GM12878 (cell line): ENCODE measurements around the gene FUS. TPM values are rescaled to one million over a fixed set of nuclear protein-coding genes. Genes with fewer than 3 reads are reported as not detected.

Source experiments
- ATAC-seq: fragments of 200-7000 bp; cut with Tn5 transposase; 3 replicates; pipeline ENCODE4 v1.9.1; 2020; ENCODE audit warnings: mild to moderate bottlenecking, moderate library complexity
- BruUV-seq: library from RNA; stranded (reverse); fragments of 400-500 nt; replicated peaks from 2 replicates; lab custom pipeline; 2021; lab: Mats Ljungman, UMichigan
- CTCF ChIA-PET: fragments of 300-600 bp; sonication (Branson Sonifier 250); formaldehyde crosslinking; extraction: SDS; loops from one replicate; lab custom pipeline; 2021; ENCODE audit warnings: inconsistent platforms; lab: Yijun Ruan, JAX
- POLR2A ChIA-PET: fragments of 350-600 bp; formaldehyde crosslinking; extraction: SDS; loops from one replicate; lab custom pipeline; 2021; ENCODE audit warnings: inconsistent platforms; lab: Charles Lee
- RAD21 ChIA-PET: fragments of 300-600 bp; sonication (Branson Sonifier 250); formaldehyde crosslinking; loops from one replicate; lab custom pipeline; 2023; ENCODE audit warnings: antibody characterized with exemption; ENCODE audit not compliant: unreplicated experiment; lab: Charles Lee
- SMC1A ChIA-PET: fragments of 300-600 bp; sonication (Branson Sonifier 250); formaldehyde crosslinking; loops from one replicate; lab custom pipeline; 2023; ENCODE audit not compliant: unreplicated experiment, uncharacterized antibody; lab: Charles Lee
- DNase-seq: peaks from one replicate; pipeline ENCODE4 v3.0.0-alpha.2; 2011; ENCODE audit warnings: low read depth, low spot score
- FAIRE-seq: peaks from 3 replicates; lab custom pipeline; 2011; peaks lifted over from hg19 to GRCh38; lab: Jason Lieb, UNC
- H2AFZ ChIP-seq: 2 replicates; pipeline ENCODE4 v1.6.0; 2011; ENCODE audit warnings: low read depth, low read length, control low read depth; ENCODE audit not compliant: control insufficient read depth
- H3K27ac ChIP-seq: 2 replicates; pipeline ENCODE4 v1.5.1; 2011; ENCODE audit warnings: control low read depth; ENCODE audit not compliant: control insufficient read depth, insufficient read depth
- H3K27me3 ChIP-seq, 2 experiments: replicated peaks in 1 of 2; 2 replicates each; pipeline versions ENCODE4 v1.6.0 to v1.6.1; 2011; ENCODE audit warnings: low read length in 1 of 2; ENCODE audit not compliant: control insufficient read depth in 2 of 2, insufficient read depth in 2 of 2
- H3K36me3 ChIP-seq, 2 experiments: 2 replicates each; pipeline ENCODE4 v1.5.1; 2011; ENCODE audit warnings: low read length in 1 of 2; ENCODE audit not compliant: control insufficient read depth in 2 of 2, insufficient read depth in 2 of 2
- H3K4me1 ChIP-seq: 2 replicates; pipeline ENCODE4 v1.6.1; 2011; ENCODE audit warnings: mild to moderate bottlenecking, low read length, moderate library complexity, mixed read lengths; ENCODE audit not compliant: control insufficient read depth, insufficient read depth
- H3K4me2 ChIP-seq: 2 replicates; pipeline ENCODE4 v1.6.0; 2011; ENCODE audit warnings: control low read depth; ENCODE audit not compliant: control insufficient read depth, insufficient read depth
- H3K4me3 ChIP-seq: fragments of 200-600 bp; sonication (generic); 2 replicates; pipeline ENCODE4 v1.5.1; 2016
- H3K79me2 ChIP-seq: 2 replicates; pipeline ENCODE4 v1.6.0; 2011; ENCODE audit warnings: low read length; ENCODE audit not compliant: control insufficient read depth, insufficient read depth
- H3K9ac ChIP-seq: 2 replicates; pipeline ENCODE4 v1.8.0; 2011; ENCODE audit warnings: low read length, control low read depth, mixed read lengths; ENCODE audit not compliant: control insufficient read depth, insufficient read depth
- H3K9me3 ChIP-seq: replicated peaks from 3 replicates; pipeline ENCODE4 v1.5.1; 2011; ENCODE audit warnings: mild to moderate bottlenecking, low read length; ENCODE audit not compliant: control insufficient read depth, insufficient read depth
- H4K20me1 ChIP-seq: 2 replicates; pipeline ENCODE4 v1.6.0; 2011; ENCODE audit not compliant: control insufficient read depth, insufficient read depth
- ASH2L ChIP-seq: fragments of 300-600, 200-600 bp; sonication (generic); IDR thresholded peaks from 2 replicates; pipeline ENCODE4 v1.6.1; 2017; ENCODE audit warnings: low read depth, mild to moderate bottlenecking, borderline replicate concordance
- ATF3 ChIP-seq: IDR thresholded peaks from 2 replicates; pipeline ENCODE4 v1.6.1; 2011; ENCODE audit warnings: low read depth, mild to moderate bottlenecking, low read length, moderate library complexity, borderline replicate concordance; ENCODE audit errors: extremely low read depth
- CBFB ChIP-seq: IDR thresholded peaks from 2 replicates; pipeline ENCODE4 v1.6.1; 2016; ENCODE audit warnings: antibody characterized with exemption, low read depth
- EGR1 ChIP-seq, 2 experiments: IDR thresholded peaks; 1 replicate in 1 of 2; 2 replicates in 1 of 2; pipeline ENCODE4 v1.6.1; 2011 to 2012; ENCODE audit warnings: low read depth in 2 of 2, low read length in 2 of 2, borderline replicate concordance in 1 of 2, mild to moderate bottlenecking in 1 of 2, moderate library complexity in 1 of 2
- HDGF ChIP-seq: fragments of 450-650 bp; IDR thresholded peaks from 2 replicates; pipeline ENCODE4 v1.6.1; 2016; ENCODE audit warnings: antibody characterized with exemption
- LARP7 ChIP-seq: fragments of 450-650 bp; IDR thresholded peaks from 2 replicates; pipeline ENCODE4 v1.6.1; 2017; ENCODE audit warnings: mild to moderate bottlenecking
- MAX ChIP-seq: IDR thresholded peaks from 2 replicates; pipeline ENCODE4 v1.6.1; 2012; ENCODE audit warnings: low read depth, low read length, improper control_type of control experiment
- MEF2A ChIP-seq: IDR thresholded peaks from 2 replicates; pipeline ENCODE4 v1.6.1; 2011; ENCODE audit warnings: low read depth, mild to moderate bottlenecking, low read length, moderate library complexity; ENCODE audit not compliant: insufficient read depth
- MYB ChIP-seq: fragments of 150-350 bp; IDR thresholded peaks from 2 replicates; pipeline ENCODE4 v1.6.1; 2014; ENCODE audit warnings: mild to moderate bottlenecking, low read depth, low read length, borderline replicate concordance
- NFXL1 ChIP-seq: fragments of 450-650 bp; IDR thresholded peaks from 2 replicates; pipeline ENCODE4 v1.6.1; 2017; ENCODE audit warnings: antibody characterized with exemption, mild to moderate bottlenecking, borderline replicate concordance
- POLR2A ChIP-seq: IDR thresholded peaks from 2 replicates; pipeline ENCODE4 v1.6.1; 2011; ENCODE audit warnings: low read depth, mild to moderate bottlenecking, low read length
- SIX5 ChIP-seq: IDR thresholded peaks from 2 replicates; pipeline ENCODE4 v1.6.1; 2011; ENCODE audit warnings: mild to moderate bottlenecking, low read depth, low read length, moderate library complexity; ENCODE audit not compliant: severe bottlenecking
- STAT3 ChIP-seq: IDR thresholded peaks from 2 replicates; pipeline ENCODE4 v1.6.1; 2011; ENCODE audit warnings: low read depth, low read length, improper control_type of control experiment
- ZBTB4 ChIP-seq: fragments of 450-650 bp; formaldehyde crosslinking; IDR thresholded peaks from 2 replicates; pipeline ENCODE4 v1.4.0; 2022; ENCODE audit warnings: mild to moderate bottlenecking, moderate library complexity
- ZNF217 ChIP-seq: fragments of 450-650 bp; IDR thresholded peaks from 2 replicates; pipeline ENCODE4 v1.6.1; 2017; ENCODE audit warnings: antibody characterized with exemption, mild to moderate bottlenecking
- ZNF592 ChIP-seq: fragments of 450-650 bp; IDR thresholded peaks from 2 replicates; pipeline ENCODE4 v1.6.1; 2017; ENCODE audit warnings: mild to moderate bottlenecking, moderate library complexity
- ZSCAN29 ChIP-seq: fragments of 450-650 bp; IDR thresholded peaks from 2 replicates; pipeline ENCODE4 v1.6.1; 2017; ENCODE audit warnings: mild to moderate bottlenecking, moderate library complexity
- WGBS: methylation state at CpG from one replicate; pipeline ENCODE4 v1.1.6; 2016; ENCODE audit warnings: low lambda C conversion rate; ENCODE audit not compliant: insufficient replicate concordance, insufficient coverage; ENCODE audit errors: missing lambda C conversion rate; 5-methylcytosine and 5-hydroxymethylcytosine counted together
- in situ Hi-C: fragments of 300-500 bp; cut with MboI; formaldehyde crosslinking; loops from 9 replicates; pipeline ENCODE4 v1.14.3; 2018; ENCODE audit warnings: mixed read lengths
- intact Hi-C: fragments of 100-400 bp; cut with micrococcal nuclease; formaldehyde crosslinking; loops from one replicate; pipeline ENCODE4 v1.14.2; 2022; ENCODE audit not compliant: unreplicated experiment
- polyA plus RNA-seq, 11 experiments: library from polyadenylated mRNA; depleted of rRNA in 4 of 11; unstranded in 6 of 11; stranded (reverse) in 5 of 11; fragments of >200 nt; fragmentation: Nextera tagmentation in 4 of 11; fragmentation: Illumina TruSeq in 1 of 11; extraction: Ambion mirVana in 4 of 11; extraction: Trizol in 1 of 11; gene quantifications; 1 replicate in 1 of 11; 2 replicates in 10 of 11; pipeline versions ENCODE4 v1.2.1 to v1.2.3, GENCODE V29; 2011 to 2016; ENCODE audit warnings: inconsistent platforms in 2 of 11, missing spikeins in 2 of 11, low read depth in 1 of 11
- total RNA-seq, 4 experiments: library from RNA; depleted of rRNA in 3 of 4; stranded (reverse); fragments of >200 nt in 3 of 4; fragmentation: Illumina TruSeq in 1 of 4; extraction: Trizol in 1 of 4; gene quantifications; 2 replicates each; pipeline versions ENCODE4 v1.2.1 to v1.2.3, GENCODE V29; 2013 to 2021

The FUS gene
- total and polyA plus RNA-seq, 10 of the 15 experiments (the other 5 are each of a cell fraction or from before 2014, with no cell fraction given) = 46.8 to 521 (median 347) TPM

- POLR2A ChIA-PET = no interaction called here
- RAD21 ChIA-PET = no interaction called here
- H3K9me3 ChIP-seq = no peaks in the 10 kb centered on the region; the same call in 2 of the 3 replicates
- FAIRE-seq = no peak
- no peaks in the 10 kb centered on the region for H3K4me1 ChIP-seq
- no peak overlapping the region for H2AFZ ChIP-seq
- SMC1A ChIA-PET = no interaction called here
- no peak overlapping the region for H3K27ac ChIP-seq
- H3K9ac ChIP-seq = no peak overlapping the region
- H3K4me3 ChIP-seq = no peak overlapping the region
- H3K27me3 ChIP-seq = no peaks in the 10 kb centered on the region
- no peak for DNase-seq
- H3K79me2 ChIP-seq = no peaks in the 10 kb centered on the region
- no peaks in the 10 kb centered on the region for H4K20me1 ChIP-seq
- BruUV-seq = no TSS peak
- intact Hi-C loops = no loop called here
- in situ Hi-C loops = no loop called here
- H3K36me3 ChIP-seq = no peaks in the 10 kb centered on the region
- WGBS = 75% methylated on average over 4 of the region's 4 CpGs
- ATAC-seq = no peak
- no peak overlapping the region for H3K4me2 ChIP-seq
- CTCF ChIA-PET = no interaction called here
- no peak for TF ChIP-seq MYB
- TF ChIP-seq ZNF592 = no peak
- TF ChIP-seq ZNF217 = no peak
- TF ChIP-seq ASH2L = no peak
- TF ChIP-seq MEF2A = no peak
- TF ChIP-seq POLR2A = no peak
- no peak for TF ChIP-seq LARP7
- no peak for TF ChIP-seq ZSCAN29
- TF ChIP-seq SIX5 = no peak
- TF ChIP-seq STAT3 = no peak
- TF ChIP-seq NFXL1 = no peak
- no peak for TF ChIP-seq CBFB
- no peak for TF ChIP-seq EGR1 (IDR thresholded peaks at IDR 0.05; ENCODE audit: borderline replicate concordance in 1 of 2, low read depth in 2 of 2, low read length in 2 of 2)
- TF ChIP-seq ATF3 = no peak
- no peak for TF ChIP-seq MAX
- no peak for TF ChIP-seq ZBTB4
- no peak for TF ChIP-seq HDGF
Measured at GRCh38 chr16:31238041-31238440, 58.1 kb downstream of the FUS start.
